ENCODE measurements around the gene HOXC5. TPM values are rescaled to one million over a fixed set of nuclear protein-coding genes. Genes with fewer than 3 reads are reported as not detected.

Gene HOXC5
- total RNA-seq, 1 experiment from 2014 or later, result not detected

DNA sequence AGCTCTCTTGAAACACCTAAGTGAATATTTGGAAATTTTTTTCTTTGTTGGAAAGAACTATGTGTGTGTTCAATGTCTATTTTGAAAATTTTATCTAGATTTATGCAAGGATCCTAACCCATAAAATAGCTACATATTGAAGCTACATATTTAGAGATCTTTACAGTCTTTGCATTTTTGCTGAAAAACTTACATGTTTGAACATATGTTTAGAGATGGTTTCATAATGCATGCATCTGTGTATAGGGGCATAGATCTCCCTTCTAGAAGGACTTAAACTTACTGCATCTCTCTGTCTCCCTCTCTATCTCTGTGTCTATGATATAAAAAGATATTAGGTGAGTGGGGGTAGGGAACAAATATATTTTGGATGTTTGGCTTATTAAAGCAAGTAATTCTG lies 12.6 kb downstream of the HOXC5 start:
- no peaks in the 10 kb centered on the region for H3K79me1 ChIP-seq (ENCODE audit: insufficient read depth, low read depth, low read length, poor library complexity, severe bottlenecking)
- H3K4ac ChIP-seq (ENCODE audit: low read depth, low read length), result no peak overlapping the region
- H2BK20ac ChIP-seq (ENCODE audit: low read depth, low read length, poor library complexity, severe bottlenecking), result no peak overlapping the region
- Mint-ChIP-seq H3K36me3 (ENCODE audit: insufficient read depth in 1 of 3, low read depth in 3 of 3) (no peaks in the 10 kb centered on the region), H3K4me3 (no peak overlapping the region), H3K27me3 (ENCODE audit: low read depth) (peaks cover 100% of the 10 kb centered on the region), H3K4me1 (peaks cover 3 to 18% of the 10 kb centered on the region in 2 experiments), H3K9me3 (peaks cover 5 to 10% of the 10 kb centered on the region in 2 experiments; a peak in 4 of 5 replicates), H3K27ac (no peak overlapping the region)
- H3K9me3 ChIP-seq (ENCODE audit: control insufficient read depth, low read depth, low read length), result no peaks in the 10 kb centered on the region
- no peak overlapping the region for H3K23ac ChIP-seq (ENCODE audit: insufficient read length, low read depth, low read length)
- no peak overlapping the region for H2AFZ ChIP-seq (ENCODE audit: low read length)
- no peak overlapping the region for H2AK5ac ChIP-seq (ENCODE audit: insufficient read length, low read length)
- H3K18ac ChIP-seq (ENCODE audit: insufficient read length, low read depth, low read length), result no peak overlapping the region
- no peak for TF ChIP-seq CTCF (conservative IDR thresholded peaks at IDR 0.05)
- H4K5ac ChIP-seq (ENCODE audit: insufficient read length, low read depth, low read length), result no peak overlapping the region
- H3K23me2 ChIP-seq (ENCODE audit: insufficient read length, low read depth, low read length, poor library complexity, severe bottlenecking), result no peaks in the 10 kb centered on the region
- no peak overlapping the region for H2BK120ac ChIP-seq (ENCODE audit: low read depth, low read length, poor library complexity, severe bottlenecking)
- no peak overlapping the region for H2BK12ac ChIP-seq (ENCODE audit: insufficient read length, low read depth, low read length)
- no peak overlapping the region for H3K9ac ChIP-seq (ENCODE audit: extremely low read depth, insufficient read length, low read length)
- no peak overlapping the region for H3K27ac ChIP-seq (ENCODE audit: insufficient read length, low read depth, low read length)
- H4K8ac ChIP-seq (replicated peaks; ENCODE audit: insufficient read length, low read depth, low read length), result no peak overlapping the region
- H3K27me3 ChIP-seq (ENCODE audit: insufficient read depth, low read length), result peaks cover 99% of the 10 kb centered on the region
- H3K79me2 ChIP-seq (ENCODE audit: insufficient read depth, low read length), result no peaks in the 10 kb centered on the region
- H3K4me1 ChIP-seq (ENCODE audit: insufficient read depth, low read length), result no peaks in the 10 kb centered on the region
- no peak overlapping the region for H3T11ph ChIP-seq (ENCODE audit: low read length)
- H3K14ac ChIP-seq (ENCODE audit: insufficient read depth, low read length), result no peak overlapping the region
- H3K4me2 ChIP-seq (ENCODE audit: insufficient read depth, insufficient read length, low read length), result no peak overlapping the region
- no peak for DNase-seq
- H4K91ac ChIP-seq (ENCODE audit: insufficient read length, low read depth, low read length), result no peak overlapping the region
- H2BK5ac ChIP-seq (ENCODE audit: insufficient read length, low read length), result no peak overlapping the region
- no peak overlapping the region for H2BK15ac ChIP-seq (ENCODE audit: low read depth, low read length)
- H4K20me1 ChIP-seq (ENCODE audit: control insufficient read depth, insufficient read depth, insufficient read length), result no peaks in the 10 kb centered on the region
- no peak overlapping the region for H3K56ac ChIP-seq (ENCODE audit: insufficient read length, low read depth, low read length)
